Activated CD4-positive, alpha-beta T cell treated with anti-CD3 and anti-CD28 coated beads, Interleukin-2, amount 50 U/mL, for 4 hours (primary cell): ENCODE measurements around the gene ANKRD11.
"Not testable (repeated sequence)": the region's sequence is repeated elsewhere in the genome, so short reads cannot be mapped to it uniquely, and the experiment has no call there.

Experiments
- DNase-seq, 2 experiments: peaks; one replicate each; pipeline ENCODE4 v3.0.0-alpha.2; 2020

Gene ANKRD11

DNA sequence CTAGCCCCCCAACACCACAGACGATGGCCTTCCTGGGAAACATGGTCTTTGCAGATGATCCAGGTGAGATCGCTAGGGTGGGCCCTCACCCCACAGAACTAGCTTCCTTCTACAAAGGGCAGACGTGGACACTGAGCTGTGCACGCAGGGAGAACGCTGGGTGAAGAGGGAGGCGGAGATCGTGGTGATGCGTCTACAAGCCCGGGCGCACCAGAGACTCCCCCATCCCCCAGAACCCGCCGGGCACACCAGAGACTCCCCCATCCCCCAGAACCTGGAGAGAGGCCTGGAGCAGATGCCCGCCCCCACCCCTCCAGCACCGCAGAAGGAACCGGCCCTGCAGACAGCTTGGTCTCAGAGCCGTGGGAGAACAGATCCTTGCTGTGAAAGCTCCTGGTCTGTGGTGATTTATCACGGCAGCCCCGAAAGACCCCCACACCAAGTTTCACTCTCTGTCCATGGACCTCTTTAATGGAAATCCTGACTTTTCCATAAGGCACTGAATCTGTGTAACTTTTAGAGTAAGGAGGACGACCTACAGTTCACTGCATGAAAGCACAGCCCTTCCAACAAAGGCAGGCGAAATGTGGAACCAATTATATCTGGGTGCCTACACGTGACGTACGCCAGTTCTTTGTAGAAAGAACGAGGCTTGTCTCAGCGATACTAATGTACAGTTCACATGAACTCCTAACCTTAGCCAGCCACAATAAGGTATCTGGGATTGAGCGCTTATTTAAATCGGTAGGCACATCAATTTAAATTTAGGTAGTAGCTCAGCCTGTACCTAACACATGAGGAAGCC lies 88.5 kb downstream of the ANKRD11 start:
- no peak for DNase-seq

DNA sequence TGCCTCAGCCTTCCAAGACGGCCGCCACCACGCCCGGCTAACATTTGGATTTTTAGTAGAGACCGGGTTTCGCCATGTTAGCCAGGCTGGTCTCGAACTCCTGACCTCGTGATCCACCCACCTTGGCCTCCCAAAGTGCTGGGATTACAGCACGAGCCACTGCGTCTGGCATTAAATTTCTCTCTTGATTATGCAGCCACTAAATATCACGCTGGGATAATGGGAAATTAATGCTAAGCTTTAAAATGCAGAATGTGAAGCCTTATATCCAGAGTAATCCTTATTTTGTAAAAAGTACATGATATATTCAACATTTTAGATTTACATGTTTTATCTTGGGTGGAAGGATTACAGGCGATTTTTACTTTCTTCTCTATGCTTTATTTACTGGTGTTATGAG lies 89.2 kb downstream of the ANKRD11 start:
- DNase-seq: no peak

DNA sequence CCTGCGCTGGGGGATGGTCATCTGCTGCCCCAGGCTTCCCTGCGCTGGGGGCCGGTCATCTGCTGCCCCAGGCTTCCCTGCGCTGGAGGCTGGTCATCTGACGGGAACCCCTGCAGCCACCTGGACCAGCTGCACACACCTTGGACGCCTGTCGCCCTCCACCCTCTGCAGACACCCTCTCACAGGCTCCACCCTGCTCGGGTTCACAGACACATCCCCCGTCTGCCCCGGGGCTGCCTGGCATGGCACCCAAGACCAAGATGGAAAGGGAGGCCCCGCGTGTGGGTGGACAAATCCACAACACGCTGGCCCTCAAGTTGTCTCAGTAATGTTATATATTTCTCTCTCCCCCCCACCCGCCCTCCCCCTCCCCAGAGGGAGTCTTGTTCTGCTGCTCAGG lies 89.6 kb downstream of the ANKRD11 start:
- no peak for DNase-seq

DNA sequence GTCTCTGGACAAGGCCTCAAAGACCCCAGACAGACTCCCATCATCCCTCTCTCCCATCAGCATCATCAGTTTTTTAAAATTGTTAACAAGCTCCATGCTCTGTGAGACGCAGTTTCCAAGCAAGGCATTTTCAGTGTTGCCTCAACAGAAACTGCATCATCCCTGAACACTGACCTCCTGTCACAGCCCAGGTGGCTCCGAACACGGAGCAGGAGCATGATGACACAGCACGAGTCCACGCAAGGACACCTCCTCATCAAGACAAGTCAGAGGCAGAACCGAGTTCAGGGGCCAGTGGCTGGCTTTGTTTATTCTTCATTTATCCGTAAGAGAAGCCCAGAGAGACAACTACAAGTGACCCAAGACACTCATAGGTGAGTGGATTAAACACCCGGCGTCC lies 91.4 kb downstream of the ANKRD11 start:
- no peak for DNase-seq

DNA sequence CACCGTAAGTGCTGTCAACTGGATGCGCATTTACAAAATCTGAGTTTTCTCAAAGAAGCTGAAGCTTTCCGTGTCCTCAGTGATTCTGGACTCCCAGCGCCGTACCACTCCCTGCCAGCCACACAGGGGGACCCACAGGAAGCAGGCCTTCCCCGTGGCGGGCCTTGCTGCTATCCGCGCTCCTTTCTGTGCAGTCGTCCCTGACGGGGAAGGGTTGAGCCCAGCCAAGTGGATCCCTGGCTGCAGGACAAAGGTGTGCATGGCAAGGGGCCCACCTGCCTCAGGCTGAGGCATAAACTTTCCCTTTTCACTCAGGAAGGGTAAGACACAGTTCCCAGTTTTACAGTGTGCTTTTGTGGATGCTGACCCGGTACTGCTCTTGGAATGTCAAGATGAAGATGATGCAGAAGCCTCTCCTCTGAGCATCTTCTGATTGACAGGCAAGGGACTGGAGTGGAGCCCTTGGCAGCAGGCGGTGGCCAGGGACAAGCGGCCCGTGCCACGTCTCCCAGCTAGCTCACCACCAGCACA lies 93.0 kb downstream of the ANKRD11 start:
- no peak for DNase-seq

DNA sequence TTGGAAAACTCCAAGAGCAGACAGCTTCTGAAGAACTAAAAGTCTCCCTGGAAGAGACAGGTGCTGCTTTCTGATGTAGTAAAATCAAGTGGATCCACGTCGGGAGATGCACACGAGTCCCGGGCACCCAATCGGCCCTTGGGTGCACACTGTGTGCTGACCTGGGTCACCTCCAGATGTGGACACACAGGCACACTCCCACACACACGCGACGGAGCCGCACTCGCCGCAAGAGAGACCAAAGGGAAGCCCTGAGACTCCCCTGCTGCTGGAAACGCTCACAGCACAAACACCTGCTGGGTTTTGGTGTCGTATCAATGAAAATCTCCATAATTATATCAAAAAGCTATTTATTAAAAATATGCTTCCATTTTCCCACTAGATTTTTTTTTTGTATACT lies 94.2 kb downstream of the ANKRD11 start:
- DNase-seq: no peak

DNA sequence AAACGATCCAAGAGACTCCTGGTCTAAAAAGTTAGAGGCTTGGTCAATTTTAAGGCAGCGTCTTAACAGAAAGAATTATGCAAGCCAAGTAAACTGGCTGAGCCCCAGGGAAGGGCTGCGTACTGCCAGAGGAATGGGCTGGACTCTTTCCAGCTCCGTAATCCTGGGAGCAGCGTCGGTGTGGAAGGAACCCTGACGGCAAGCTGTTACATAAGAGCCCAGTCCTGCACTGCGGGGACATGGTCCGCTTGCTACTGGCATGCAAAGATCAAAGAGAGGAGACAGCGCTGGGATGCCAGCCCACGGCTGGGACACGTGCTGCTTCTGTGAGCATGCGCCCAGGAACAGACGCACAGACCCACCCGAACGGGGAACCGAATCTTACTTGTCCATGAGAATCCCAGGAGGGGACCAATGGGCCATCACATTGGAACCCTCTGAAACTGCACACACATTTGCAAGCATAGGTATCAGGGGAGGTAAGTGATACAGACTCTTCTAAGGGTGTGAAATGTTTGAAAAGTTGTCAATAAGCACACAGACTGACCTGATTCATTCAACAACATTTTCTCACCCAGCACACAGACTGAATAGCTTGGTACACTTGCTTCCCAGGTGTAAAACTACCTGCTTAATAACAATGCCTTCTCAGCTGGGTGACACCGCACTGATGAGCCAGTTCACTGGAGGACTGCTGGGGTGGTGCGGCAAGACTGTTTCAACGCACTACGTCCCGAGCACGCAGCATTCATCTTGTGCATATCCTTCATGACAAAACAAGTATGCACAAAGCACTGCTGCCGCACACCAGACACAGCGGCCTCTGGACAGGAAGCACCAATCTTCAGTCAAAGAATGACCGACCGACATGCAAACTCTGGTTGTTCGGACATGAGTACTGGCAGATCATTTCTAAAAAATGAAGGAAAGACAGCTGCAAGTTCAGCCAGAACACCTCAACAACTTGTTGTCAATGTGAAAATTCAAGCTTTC lies 94.9 kb downstream of the ANKRD11 start:
- no peak for DNase-seq

DNA sequence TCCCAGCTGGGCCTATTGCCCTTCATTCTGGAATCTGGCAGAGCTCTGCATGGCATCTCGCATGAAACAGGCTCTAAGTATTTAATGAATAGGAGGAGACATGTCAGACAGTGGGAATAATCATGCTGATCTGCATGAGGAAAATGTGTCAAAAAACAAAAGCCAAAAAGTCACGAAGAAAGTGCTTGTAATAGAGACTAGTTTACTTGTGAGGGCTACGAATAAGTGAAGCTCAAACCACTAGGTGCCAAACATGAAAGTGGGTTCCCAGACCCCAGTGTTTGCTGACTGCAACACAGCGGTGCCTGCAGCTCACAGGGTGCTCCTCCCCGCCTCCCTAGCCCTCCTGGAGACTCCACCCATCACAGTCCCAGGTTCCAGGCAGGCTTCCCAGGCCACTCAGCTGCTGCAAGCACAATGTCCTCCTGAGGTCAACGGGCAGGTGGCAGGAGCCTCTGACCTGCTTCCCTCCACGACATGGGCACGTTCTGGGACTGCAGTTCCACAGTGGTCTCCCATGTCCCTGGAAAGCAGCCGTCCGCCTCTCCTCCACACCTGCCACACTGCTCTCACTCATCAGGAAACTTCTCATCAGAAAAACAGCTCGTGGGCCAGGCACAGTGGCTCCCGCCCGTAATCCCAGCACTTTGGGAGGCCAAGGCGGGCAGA lies 96.5 kb downstream of the ANKRD11 start:
- no peak for DNase-seq

DNA sequence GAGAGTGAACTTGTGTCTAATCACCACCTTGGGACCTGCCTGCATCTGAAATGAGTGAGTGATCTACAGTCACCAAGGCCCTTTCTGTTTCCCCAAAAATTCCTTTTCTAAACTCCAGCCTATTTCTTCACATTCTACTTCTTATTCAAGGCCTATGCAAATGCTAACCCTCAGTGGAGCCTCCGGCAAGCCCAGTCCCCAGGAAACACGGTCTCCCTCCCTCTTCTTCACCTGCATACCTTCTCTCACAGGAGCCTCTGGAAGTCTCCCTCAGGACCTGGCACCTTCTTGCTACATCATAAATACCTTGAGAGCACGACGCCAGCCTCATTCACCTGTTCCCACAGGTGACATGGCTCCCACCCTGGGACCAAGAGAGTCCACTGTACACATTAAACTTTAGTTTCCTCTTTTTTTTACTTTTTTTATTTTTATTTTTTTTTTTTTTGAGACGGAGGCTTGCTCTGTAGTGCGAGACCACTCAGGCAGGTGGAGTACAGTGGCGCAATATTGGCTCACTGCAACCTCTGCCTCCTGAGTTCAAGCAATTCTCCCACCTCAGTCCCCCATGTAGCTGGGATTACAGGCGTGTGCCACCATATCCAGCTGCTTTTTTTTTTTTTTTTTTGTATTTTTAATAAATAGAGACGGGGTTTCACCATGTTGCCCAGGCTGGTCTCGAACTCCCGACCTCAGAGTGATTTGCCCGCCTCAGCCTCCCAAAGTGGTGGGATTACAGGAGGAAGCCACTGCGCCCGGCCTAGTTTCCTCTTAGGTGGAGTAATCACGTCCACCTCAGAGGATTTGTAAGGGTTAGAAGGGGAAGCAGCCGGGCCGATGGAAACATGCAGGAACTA lies 97.3 kb downstream of the ANKRD11 start:
- DNase-seq: no peak

DNA sequence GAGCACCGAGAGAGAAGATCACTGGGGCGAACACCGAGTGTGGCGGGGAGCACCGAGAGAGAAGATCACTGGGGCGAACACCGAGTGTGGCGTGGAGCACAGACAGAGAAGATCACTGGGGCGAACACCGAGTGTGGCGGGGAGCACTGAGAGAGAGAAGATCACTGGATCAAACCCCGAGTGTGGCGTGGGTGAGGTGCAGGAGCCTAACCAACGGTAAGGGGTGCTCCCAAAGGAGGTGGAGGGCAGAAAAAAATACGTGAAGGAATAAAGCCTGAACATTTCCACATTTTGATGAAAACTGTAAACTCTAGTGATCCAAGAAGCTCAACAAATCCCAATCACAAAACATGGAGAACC lies 100.2 kb downstream of the ANKRD11 start:
- not testable (repeated sequence) for DNase-seq

DNA sequence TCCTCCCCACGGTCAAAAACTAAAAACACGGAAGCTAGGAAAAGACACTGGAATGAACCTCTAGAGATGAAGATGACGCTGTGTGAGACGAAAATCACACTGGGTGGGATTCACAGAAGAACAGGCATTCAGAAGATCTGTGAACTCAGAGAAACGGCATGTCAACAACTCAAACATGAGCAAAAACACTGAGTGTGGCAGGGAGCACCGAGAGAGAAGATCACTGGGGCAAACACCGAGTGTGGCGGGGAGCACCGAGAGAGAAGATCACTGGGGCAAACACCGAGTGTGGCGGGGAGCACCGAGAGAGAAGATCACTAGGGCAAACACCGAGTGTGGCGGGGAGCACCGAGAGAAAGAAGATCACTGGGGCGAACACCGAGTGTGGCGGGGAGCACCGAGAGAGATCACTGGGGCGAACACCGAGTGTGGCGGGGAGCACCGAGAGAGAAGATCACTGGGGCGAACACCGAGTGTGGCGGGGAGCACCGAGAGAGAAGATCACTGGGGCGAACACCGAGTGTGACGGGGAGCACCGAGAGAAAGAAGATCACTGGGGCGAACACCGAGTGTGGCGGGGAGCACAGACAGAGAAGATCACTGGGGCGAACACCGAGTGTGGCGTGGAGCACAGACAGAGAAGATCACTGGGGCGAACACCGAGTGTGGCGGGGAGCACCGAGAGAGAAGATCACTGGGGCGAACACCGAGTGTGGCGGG lies 100.7 kb downstream of the ANKRD11 start:
- not testable (repeated sequence) for DNase-seq

DNA sequence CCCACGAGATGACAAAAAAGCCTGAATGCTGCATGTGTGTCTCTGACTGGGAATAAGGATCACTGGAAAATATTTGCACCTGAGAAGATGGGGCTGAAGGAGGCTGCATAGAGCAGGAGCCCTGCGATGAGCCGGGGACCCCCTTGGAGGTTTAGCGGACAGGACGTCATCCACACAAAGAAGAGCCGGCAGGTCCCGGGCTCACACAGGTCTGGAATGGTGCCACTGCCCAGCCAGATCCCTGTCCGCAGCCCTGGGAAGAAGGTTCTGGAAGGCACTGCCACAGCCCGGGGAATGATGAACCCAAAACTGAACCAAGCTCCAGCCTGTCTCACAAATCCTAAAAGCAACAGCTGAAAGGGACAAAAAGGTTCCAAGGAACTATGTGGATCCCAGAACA lies 101.8 kb downstream of the ANKRD11 start:
- DNase-seq: no peak

DNA sequence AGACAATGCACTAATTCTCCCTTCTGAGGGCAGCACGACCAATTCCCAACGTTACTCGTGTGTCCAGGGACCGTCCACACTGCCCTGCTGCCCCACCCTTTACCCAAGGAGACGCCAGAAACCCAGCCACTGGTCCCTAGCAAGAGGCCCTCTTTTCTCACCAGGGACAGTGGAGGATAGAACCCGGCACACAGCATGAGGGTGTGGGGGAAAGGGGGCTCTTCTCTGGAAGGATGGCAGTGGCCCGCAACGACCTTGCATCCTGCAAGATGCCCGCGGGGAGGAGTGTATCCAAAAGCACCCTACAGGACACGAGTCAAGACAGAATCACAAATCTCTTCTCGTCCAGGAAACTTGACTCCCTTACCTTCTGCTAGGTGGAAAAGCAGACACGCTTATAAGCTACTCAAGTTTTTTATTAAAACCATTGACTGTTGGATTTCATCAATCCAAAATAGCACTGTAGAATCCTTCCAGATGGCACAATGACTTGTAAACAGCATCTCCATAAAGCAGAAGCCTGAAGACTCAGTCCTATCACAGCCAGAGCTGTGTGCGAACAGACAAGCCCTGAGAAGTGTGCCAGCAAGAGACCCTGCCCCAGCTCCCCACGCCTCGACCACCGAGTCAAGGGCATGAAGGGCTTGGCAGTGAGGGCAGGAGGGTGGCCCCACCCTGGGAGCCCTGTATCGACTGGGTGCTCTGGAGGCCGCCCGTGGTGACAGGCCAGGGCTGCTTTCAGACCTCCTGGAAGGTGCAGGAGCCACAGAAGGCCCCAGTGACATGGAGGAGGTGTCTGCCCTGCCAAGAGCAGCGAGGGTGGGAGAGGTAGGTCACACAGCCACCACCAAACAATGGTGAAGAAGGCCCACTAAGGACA lies 103.8 kb downstream of the ANKRD11 start:
- DNase-seq: no peak

DNA sequence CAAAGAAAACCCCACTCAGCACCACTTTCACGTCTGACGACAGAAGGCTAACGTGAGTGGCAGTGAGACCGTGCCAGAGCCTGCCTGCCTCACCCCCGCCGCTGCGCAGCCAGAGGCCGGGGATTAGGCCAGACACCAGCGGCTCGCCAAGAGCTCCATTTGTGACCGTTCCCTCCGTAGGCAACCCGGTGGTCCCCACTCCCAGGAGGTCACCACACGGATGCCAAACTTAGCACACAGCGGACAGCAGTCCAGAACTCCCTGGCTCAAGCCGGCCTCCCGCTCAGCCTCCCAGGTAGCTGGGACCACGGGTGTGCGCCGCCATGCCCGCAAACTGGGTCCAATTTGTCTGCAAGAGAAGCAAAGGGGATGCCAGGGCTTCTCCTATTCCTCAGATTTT lies 104.6 kb downstream of the ANKRD11 start:
- DNase-seq: no peak

DNA sequence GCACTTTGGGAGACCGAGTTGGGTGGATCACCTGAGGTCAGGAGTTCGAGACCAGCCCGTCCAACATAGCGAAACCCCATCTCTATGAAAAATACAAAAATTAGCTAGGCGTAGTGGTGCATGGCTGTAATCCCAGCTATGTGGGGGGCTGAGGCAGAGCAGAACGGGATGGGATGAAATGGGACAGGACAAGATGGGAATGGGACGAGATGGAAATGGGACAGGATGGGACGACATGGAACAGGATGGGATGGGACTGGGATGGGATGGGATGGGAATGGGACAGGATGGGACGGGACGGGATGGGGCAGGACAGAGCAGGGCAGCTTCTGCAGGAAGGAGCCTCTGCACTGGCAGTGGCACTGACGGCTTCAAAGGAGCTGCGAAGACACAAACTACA lies 106.1 kb downstream of the ANKRD11 start:
- DNase-seq: no peak

DNA sequence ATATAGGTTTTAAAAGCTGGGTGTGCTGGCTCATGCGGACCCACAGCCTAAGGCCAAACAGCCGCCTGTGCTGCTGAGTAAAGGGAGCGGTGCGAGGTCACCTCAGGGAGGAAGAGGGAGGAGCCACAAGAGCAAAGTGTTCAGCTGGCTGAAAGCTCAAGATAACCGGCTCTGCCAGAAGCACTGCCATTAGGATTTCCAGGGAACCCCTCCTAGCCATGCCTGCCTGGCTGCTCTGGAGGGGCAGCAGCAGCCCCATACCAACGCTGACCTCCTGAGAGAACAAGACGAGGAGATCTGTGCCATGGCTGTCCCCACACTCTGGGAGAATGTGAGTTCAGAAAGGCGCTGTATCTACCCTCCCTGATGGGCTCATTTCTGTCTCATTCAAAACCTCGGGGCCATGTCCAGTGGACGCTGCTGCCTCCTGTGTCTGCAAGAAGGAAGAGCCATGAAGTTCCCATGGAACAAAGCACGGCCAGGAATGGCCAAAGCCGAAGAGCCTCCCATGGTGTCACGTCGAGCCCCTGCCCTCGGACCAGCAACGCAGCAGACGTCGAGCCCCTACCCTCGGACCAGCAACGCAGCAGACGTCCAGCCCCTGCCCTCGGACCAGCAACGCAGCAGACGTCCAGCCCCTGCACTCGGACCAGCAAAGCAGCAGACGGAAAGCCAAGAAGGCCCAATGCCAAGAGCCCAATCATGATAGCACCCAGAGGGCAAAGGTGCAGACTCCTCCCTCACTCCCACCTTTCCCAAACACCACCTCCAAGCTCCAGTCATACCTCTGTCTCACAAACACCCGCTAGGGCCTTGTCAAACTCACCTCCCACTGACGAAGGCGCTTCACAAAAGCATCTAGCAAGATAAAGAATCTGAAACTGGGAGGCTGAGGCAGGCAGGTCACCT lies 107.0 kb downstream of the ANKRD11 start:
- DNase-seq: no peak

DNA sequence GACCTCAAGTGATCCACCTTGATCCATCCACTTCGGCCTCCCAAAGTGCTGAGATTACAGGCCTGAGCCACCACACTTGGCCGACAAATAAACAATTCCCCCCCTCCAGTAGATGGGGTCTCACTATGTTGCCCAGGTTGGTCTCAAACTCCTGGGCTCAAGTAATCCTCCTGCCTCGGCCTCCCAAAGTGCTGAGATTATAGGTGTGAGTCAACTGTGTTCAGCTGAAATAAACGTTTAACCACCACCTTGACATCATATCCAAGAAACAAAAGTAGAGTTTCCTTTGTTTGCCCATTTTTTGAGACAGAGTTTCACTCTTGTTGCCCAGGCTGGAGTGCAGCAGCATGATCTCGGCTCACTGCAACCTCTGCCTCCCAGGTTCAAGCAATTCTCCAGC lies 107.8 kb downstream of the ANKRD11 start:
- DNase-seq: not testable (repeated sequence)

DNA sequence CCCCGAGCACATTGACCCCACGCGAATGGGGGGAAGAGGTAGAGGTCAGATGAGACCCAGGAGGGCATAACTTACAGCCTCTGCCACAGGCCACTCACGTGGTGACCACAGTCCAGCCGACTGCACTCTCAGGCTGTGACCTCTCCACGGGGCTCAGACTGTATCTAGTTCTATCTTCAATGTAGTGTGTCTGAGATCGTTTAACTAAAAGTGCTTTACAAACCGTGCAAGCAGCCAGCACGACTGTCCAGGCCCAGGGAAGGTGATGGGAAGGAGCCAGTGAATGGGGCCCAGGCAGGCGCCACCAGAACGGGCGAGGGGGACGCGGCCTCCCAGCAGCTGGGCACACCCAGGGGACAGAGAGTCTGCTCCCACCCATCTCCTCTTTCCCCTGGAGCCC lies 108.6 kb downstream of the ANKRD11 start:
- no peak for DNase-seq

DNA sequence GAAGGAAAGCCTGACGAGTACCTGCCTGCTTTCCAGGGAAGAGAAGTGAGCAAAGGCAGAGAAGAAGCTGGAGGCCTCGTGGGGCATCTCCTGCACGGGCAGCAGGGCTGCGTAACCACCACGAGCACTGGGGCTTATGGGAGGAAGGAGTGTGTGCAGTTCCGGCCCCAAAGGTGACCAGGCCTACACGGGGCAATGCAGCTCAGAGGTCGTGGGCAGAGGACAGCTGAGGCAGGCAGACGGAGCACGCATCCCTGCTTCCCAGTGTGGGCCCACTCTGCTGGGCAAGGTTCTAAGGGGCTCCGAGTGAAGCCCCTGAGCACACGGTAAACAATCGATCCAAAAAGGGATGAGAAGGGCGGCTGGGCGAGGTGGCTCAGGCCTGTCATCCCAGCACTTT lies 109.7 kb downstream of the ANKRD11 start:
- DNase-seq: no peak
